ENCODE results near the gene RTP3.
"Not testable (repeated sequence)": the region's sequence is repeated elsewhere in the genome, so short reads cannot be mapped to it uniquely, and the experiment has no call there.

RTP3 gene

DNA sequence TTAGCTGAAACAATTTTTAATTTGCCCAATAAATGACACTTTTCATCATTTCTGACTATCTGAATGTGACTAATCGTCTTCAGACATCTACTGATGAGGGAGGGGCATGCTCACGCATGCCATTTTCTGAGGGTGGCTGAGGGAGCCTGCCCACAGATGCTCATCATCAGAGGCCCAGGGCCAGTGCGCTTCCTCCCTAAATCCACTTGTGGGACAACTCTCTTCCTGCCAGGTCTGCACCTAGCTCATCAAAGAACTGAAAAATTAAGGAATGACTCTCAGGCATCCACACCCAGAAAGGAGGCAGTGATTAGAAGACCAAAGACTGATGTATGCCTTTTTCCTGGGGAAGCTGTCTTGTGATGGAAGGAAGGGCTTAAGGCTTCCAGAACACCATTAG lies 22.8 kb downstream of the RTP3 start:
- Histone ChIP-seq H3K4me2 (ENCODE audit: insufficient read depth, low read length) (no peak overlapping the region), H3K9me3 (ENCODE audit: insufficient read depth, low read length, severe bottlenecking) (no peaks in the 10 kb centered on the region), H3K4me3 (ENCODE audit: low read depth in 1 of 2, low read length in 2 of 2) (no peak overlapping the region), H3K4me1 (ENCODE audit: insufficient read depth, low read length) (peaks cover 6% of the 10 kb centered on the region), H3K27me3 (ENCODE audit: insufficient read depth, low read length, poor library complexity) (no peaks in the 10 kb centered on the region), H3K9ac (ENCODE audit: low read depth, low read length) (no peak overlapping the region), H3K36me3 (ENCODE audit: insufficient read depth, low read length) (no peaks in the 10 kb centered on the region), H4K20me1 (ENCODE audit: insufficient read depth, low read length) (no peaks in the 10 kb centered on the region), H3K79me2 (ENCODE audit: insufficient read depth, low read length) (no peaks in the 10 kb centered on the region), H2AFZ (ENCODE audit: low read depth, low read length) (peak overlapping the region; percentile 56), H3K27ac (ENCODE audit: low read length) (no peak overlapping the region)
- peak; percentile 35; the same call in 1 of the 3 replicates for ATAC-seq (ENCODE audit: insufficient read depth, low read depth)
- no peak for TF ChIP-seq EZH2 (IDR thresholded peaks at IDR 0.05; ENCODE audit: borderline replicate concordance, low read depth, low read length, severe bottlenecking)
- TF ChIP-seq, protein P1, sequence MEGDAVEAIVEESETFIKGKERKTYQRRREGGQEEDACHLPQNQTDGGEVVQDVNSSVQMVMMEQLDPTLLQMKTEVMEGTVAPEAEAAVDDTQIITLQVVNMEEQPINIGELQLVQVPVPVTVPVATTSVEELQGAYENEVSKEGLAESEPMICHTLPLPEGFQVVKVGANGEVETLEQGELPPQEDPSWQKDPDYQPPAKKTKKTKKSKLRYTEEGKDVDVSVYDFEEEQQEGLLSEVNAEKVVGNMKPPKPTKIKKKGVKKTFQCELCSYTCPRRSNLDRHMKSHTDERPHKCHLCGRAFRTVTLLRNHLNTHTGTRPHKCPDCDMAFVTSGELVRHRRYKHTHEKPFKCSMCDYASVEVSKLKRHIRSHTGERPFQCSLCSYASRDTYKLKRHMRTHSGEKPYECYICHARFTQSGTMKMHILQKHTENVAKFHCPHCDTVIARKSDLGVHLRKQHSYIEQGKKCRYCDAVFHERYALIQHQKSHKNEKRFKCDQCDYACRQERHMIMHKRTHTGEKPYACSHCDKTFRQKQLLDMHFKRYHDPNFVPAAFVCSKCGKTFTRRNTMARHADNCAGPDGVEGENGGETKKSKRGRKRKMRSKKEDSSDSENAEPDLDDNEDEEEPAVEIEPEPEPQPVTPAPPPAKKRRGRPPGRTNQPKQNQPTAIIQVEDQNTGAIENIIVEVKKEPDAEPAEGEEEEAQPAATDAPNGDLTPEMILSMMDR (IDR thresholded peaks at IDR 0.05; ENCODE audit: borderline replicate concordance, extremely low read depth, low read length, poor library complexity, severe bottlenecking): no peak
- no peak for DNase-seq

DNA sequence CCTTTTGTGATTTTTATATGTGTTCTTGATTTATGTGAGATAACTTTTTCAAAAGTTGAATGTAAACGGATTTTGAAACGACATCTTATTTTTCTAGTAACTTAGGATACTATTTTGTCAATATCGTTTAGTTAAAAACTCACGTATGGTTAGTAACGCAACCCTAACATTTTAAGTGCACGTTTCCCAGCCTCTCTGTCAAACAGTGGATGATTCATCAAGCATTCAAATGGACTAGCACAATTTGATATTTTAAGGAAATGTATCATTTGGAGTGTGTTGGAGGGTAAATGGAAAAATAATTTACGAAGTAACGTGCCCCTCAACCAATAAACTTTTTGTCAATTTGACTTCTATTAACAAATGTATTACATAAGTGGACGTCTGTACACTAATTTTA lies 23.3 kb downstream of the RTP3 start:
- Histone ChIP-seq H3K79me2 (ENCODE audit: insufficient read depth, low read length) (no peaks in the 10 kb centered on the region), H4K20me1 (ENCODE audit: insufficient read depth, low read length) (no peaks in the 10 kb centered on the region), H3K4me3 (ENCODE audit: low read depth in 1 of 2, low read length in 2 of 2) (no peak overlapping the region), H3K9me3 (ENCODE audit: insufficient read depth, low read length, severe bottlenecking) (no peaks in the 10 kb centered on the region), H3K36me3 (ENCODE audit: insufficient read depth, low read length) (no peaks in the 10 kb centered on the region), H3K4me2 (ENCODE audit: insufficient read depth, low read length) (no peak overlapping the region), H2AFZ (ENCODE audit: low read depth, low read length) (no peak overlapping the region), H3K27ac (ENCODE audit: low read length) (no peak overlapping the region), H3K4me1 (ENCODE audit: insufficient read depth, low read length) (peaks cover 6% of the 10 kb centered on the region), H3K9ac (ENCODE audit: low read depth, low read length) (no peak overlapping the region), H3K27me3 (ENCODE audit: insufficient read depth, low read length, poor library complexity) (no peaks in the 10 kb centered on the region)
- ATAC-seq (ENCODE audit: insufficient read depth, low read depth) (no peak), DNase-seq (no peak)
- no peak for TF ChIP-seq EZH2 (IDR thresholded peaks at IDR 0.05; ENCODE audit: borderline replicate concordance, low read depth, low read length, severe bottlenecking)
- TF ChIP-seq, protein P1 (IDR thresholded peaks at IDR 0.05; ENCODE audit: borderline replicate concordance, extremely low read depth, low read length, poor library complexity, severe bottlenecking): no peak

DNA sequence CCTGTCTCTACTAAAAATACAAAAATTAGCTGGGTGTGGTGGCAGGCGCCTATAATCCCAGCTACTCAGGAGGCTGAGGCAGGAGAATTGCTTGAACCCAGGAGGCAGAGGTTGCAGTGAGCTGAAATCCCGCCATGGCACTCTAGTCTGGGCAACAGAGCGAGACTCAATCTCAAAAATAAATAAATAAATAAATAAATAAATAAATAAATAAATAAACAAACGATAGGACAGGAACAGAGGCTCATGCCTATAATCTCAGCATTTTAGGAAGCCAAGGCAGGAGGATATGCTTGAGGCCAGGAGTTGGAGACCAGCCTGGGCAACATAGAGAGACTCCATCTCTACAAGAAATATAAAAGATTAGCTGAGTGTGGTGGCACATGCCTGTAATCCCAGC lies 24.4 kb downstream of the RTP3 start:
- H3K9ac ChIP-seq (ENCODE audit: low read depth, low read length); H3K36me3 ChIP-seq (ENCODE audit: insufficient read depth, low read length); H3K4me3 ChIP-seq (ENCODE audit: low read depth in 1 of 2, low read length in 2 of 2); H3K27me3 ChIP-seq (ENCODE audit: insufficient read depth, low read length, poor library complexity); H3K79me2 ChIP-seq (ENCODE audit: insufficient read depth, low read length); H2AFZ ChIP-seq (ENCODE audit: low read depth, low read length); H3K27ac ChIP-seq (ENCODE audit: low read length); H3K9me3 ChIP-seq (ENCODE audit: insufficient read depth, low read length, severe bottlenecking); H3K4me1 ChIP-seq (ENCODE audit: insufficient read depth, low read length); H3K4me2 ChIP-seq (ENCODE audit: insufficient read depth, low read length); ATAC-seq (ENCODE audit: insufficient read depth, low read depth); H4K20me1 ChIP-seq (ENCODE audit: insufficient read depth, low read length); DNase-seq: not testable (repeated sequence)

DNA sequence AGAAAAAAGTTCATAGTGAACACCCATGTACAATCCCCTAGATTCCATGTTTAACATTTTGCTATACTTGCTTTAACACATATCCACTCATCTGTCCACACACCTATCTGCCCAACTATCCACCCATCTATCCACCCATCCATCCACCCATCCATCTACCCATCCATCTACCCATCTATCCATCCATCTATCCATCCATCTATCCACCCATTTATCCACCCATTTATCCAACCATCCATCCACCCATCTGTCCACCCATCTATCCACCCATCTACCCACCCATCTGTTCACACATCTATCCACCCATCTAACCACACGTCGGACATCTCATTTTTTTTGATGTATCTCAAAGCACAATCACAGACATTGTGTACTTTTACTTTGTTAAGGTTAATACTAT lies 25.8 kb downstream of the RTP3 start:
- H3K9me3 ChIP-seq (ENCODE audit: insufficient read depth, low read length, severe bottlenecking): no peaks in the 10 kb centered on the region
- H4K20me1 ChIP-seq (ENCODE audit: insufficient read depth, low read length): no peaks in the 10 kb centered on the region
- no peak overlapping the region for H3K4me3 ChIP-seq (ENCODE audit: low read depth in 1 of 2, low read length in 2 of 2)
- H3K4me2 ChIP-seq (ENCODE audit: insufficient read depth, low read length): no peak overlapping the region
- H3K4me1 ChIP-seq (ENCODE audit: insufficient read depth, low read length): peaks cover 6% of the 10 kb centered on the region
- no peak overlapping the region for H2AFZ ChIP-seq (ENCODE audit: low read depth, low read length)
- ATAC-seq (ENCODE audit: insufficient read depth, low read depth) (no peak), DNase-seq (no peak)
- H3K27me3 ChIP-seq (ENCODE audit: insufficient read depth, low read length, poor library complexity): no peaks in the 10 kb centered on the region
- H3K79me2 ChIP-seq (ENCODE audit: insufficient read depth, low read length): no peaks in the 10 kb centered on the region
- TF ChIP-seq, protein P1 (IDR thresholded peaks at IDR 0.05; ENCODE audit: borderline replicate concordance, extremely low read depth, low read length, poor library complexity, severe bottlenecking): no peak
- TF ChIP-seq EZH2 (IDR thresholded peaks at IDR 0.05; ENCODE audit: borderline replicate concordance, low read depth, low read length, severe bottlenecking): no peak
- no peak overlapping the region for H3K9ac ChIP-seq (ENCODE audit: low read depth, low read length)
- no peaks in the 10 kb centered on the region for H3K36me3 ChIP-seq (ENCODE audit: insufficient read depth, low read length)
- H3K27ac ChIP-seq (ENCODE audit: low read length): no peak overlapping the region

Data from DND-41 (cell line).